Astrocyte (in vitro differentiated cells and primary cell): ENCODE results near the gene ZNF628.

Experiments
- CTCF ChIP-seq: IDR thresholded peaks from 2 replicates; pipeline ENCODE4 v1.5.1; 2011; ENCODE audit warnings: low read depth, mild to moderate bottlenecking, inconsistent platforms, low read length, moderate library complexity; ENCODE audit not compliant: insufficient read depth
- EZH2 ChIP-seq: IDR thresholded peaks from 2 replicates; pipeline ENCODE4 v1.6.1; 2012; ENCODE audit warnings: mild to moderate bottlenecking, low read length, inconsistent platforms; ENCODE audit not compliant: insufficient read depth

- TF ChIP-seq EZH2 (no peak), CTCF (no peak)
Measured at GRCh38 chr19:55504252-55504603, 27.8 kb downstream of the ZNF628 start.
